GM13976 (cell line): ENCODE data around the gene SLFN12L.
A peak's percentile ranks its signal among the peaks of the same experiment; 100 is the strongest.

Source experiments
- DNase-seq: peaks from one replicate; pipeline ENCODE4 v3.0.0; 2012; ENCODE audit warnings: low spot score
- in situ Hi-C: fragments of 300-500 bp; cut with MboI; formaldehyde crosslinking; loops from one replicate; pipeline ENCODE4 v1.12.0; 2022; ENCODE audit warnings: low sequenced_read_pairs, mixed read lengths, inconsistent platforms; ENCODE audit not compliant: unreplicated experiment
- TF ChIP-seq, protein P1 (sequence below): IDR thresholded peaks from 2 replicates; pipeline ENCODE4 v1.5.1; 2012; ENCODE audit warnings: borderline replicate concordance, mild to moderate bottlenecking; ENCODE audit not compliant: insufficient read depth; ENCODE audit errors: extremely low read depth, missing control alignments, control extremely low read depth

The SLFN12L gene

DNA sequence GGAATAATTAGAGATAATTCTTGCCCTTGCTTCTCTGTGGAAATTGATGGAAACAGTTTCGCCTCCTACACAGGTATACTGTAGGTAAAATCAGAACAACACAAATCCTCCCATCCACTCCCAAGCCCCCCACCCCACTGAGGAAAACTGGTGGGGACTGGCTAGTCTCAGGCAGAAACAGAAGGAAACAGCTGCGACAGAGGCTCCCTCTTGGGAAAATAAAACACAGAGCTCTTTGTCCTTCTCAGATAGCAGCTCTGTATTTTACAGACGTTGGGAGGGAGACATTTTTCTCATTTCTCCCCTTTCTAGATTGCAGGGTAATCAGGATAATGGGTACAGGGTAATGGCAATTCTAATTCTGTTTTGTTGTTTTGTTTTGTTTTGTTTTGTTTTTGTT is 90.0 kb downstream of the SLFN12L start:
- TF ChIP-seq, protein P1, sequence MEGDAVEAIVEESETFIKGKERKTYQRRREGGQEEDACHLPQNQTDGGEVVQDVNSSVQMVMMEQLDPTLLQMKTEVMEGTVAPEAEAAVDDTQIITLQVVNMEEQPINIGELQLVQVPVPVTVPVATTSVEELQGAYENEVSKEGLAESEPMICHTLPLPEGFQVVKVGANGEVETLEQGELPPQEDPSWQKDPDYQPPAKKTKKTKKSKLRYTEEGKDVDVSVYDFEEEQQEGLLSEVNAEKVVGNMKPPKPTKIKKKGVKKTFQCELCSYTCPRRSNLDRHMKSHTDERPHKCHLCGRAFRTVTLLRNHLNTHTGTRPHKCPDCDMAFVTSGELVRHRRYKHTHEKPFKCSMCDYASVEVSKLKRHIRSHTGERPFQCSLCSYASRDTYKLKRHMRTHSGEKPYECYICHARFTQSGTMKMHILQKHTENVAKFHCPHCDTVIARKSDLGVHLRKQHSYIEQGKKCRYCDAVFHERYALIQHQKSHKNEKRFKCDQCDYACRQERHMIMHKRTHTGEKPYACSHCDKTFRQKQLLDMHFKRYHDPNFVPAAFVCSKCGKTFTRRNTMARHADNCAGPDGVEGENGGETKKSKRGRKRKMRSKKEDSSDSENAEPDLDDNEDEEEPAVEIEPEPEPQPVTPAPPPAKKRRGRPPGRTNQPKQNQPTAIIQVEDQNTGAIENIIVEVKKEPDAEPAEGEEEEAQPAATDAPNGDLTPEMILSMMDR = no peak
- in situ Hi-C loops = no loop called here
- no peak for DNase-seq

DNA sequence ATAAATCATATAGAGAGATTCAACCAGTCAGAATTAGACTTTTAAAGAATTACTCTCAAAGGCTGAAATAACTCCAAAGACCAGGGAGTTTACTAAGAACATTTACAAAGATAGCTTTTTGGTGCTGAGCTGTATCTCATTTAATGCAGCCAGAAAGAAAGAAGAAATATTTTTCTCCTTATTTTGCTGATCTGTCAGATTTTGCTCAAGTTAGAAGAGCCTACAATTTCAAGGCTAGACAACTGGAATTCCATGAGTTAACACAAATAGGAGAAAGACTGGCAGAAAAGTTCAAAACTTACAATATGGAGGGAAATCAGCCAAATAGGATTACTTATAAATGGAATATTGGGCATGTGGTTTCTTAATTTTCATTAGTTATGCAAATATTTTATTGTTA is 99.0 kb downstream of the SLFN12L start:
- no peak for DNase-seq
- TF ChIP-seq, protein P1 = no peak
- in situ Hi-C loops = no loop called here

DNA sequence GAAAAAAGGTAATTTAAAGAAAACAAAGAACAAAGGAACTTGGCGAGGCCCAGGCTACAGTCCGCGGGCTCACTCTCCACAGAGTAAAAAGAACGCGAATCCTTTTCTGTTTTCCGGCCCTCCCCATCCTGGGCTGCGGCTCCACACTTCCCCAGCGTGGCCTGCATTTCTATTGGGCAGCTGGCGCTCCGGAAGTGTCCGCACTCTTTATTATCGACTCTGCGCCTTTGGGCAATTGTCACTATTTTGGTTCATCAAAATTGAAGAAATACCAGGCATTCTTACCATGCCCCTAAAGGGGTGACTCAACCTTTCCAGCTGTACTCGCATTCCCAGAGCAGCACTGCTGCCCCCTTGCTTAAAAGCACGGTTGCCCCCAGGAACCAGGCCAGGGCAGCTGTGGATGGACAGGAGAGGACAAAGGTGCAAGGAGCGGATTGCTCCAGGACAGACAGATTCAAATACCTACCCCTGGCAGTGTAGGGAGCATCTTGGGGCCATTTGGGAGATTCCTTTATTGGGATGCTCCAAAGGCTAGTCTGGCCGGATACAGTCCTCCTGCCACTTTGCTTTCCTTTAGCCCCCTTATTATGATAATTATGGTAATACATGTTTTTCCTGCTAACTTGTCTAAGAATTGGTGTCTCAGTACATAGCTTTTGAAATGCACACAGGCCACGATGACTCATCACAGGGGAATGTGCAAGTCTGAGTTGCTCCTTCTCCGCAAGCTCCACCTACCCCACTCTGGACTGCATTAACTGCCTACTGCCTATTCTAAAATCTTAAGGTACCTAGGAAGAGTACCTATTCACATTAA is 104.2 kb downstream of the SLFN12L start:
- TF ChIP-seq, protein P1 = no peak
- DNase-seq = peak; percentile 52
- in situ Hi-C loops = no loop called here

DNA sequence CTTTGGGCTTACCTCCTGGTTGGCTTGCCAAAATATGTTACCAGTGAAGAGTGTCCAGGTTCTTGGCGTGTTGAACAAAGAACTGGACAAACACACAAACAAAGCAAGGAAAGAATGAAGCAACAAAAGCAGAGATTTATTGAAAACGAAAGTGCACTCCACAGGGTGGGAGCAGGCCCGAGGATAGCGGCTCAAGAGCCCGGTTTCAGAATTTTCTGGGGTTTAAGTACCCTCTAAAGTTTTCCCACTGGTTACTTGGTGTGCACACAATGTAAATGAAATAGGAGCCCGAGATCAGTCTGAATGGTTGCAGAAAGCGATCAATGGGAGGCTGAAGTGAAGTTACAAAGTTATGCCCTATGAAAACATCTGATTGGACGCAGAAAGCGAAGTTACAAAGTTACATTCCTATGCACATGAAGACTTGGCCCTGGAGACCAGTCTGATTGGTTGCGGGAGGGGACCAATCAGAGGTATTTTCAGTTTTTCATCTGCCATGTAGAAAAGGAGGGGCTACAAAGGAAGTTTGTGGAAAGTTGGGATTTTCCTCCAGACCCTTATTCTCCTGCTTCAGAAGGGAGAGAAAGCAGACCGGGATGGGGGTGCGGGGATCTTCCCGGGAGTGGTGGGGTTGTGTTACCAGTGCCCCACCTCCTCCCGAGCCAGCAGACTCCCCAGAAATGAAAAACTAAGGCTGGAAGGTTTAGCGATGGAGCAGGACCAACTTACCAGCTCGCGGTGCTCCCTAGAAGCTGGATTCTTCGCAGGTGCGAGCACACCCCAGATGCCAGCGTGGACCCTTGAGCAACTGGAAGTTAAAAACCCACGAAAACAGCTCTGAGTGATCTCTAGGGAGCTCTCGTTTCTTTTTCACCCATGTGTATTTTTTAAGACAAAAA is 105.1 kb downstream of the SLFN12L start, which contains the start of gene SLFN12:
SLFN12 (minus strand) TSS at position 325 of the 899 bp plus-strand sequence. CDS start 9,472 bp downstream, outside the sequence.
- DNase-seq = peak; percentile 75
- TF ChIP-seq, protein P1 = no peak
- in situ Hi-C loops = no loop called here

DNA sequence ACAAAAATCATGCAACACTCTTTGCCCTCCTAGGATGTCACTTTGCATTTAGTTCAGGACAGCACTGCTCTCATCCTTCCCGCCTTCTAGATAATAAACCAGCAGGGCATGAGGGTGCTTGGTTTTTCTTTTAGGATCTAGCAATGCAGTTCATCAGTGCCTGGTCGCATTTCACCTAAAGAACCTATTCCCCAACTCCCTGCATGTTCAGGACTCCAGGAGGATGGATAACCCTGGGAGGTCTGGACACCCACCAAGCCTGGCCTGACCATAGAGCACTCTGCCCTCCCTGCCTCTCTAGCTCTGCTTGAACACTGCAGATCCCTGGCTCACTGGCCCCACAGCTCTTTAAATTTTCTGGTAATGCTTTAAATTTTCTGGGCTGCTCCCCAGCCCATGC is 107.8 kb downstream of the SLFN12L start:
- TF ChIP-seq, protein P1 = no peak
- in situ Hi-C loops = no loop called here
- no peak for DNase-seq

DNA sequence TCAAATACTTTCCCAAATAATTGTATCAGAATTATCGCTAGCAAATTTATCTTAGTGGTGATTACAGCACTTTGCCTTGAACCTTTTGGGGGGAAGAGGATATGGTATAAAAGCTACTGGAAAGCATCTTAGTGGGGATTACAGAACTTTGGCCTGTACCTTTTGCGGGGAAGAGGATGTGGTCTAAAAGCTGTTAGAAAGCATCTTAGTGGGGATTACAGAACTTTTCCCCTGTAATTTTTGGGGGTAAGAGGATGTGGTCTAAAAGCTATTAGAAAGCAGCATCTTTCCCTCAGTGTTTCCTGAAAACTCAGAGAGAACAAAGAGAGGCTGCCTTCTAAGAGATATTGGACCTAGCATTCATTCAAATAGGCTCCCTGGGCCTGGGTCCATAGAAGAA is 109.2 kb downstream of the SLFN12L start:
- TF ChIP-seq, protein P1 = no peak
- in situ Hi-C loops = no loop called here
- no peak for DNase-seq
